H1 (cell line): ENCODE results near the gene MS4A7. TPM values are rescaled to one million over a fixed set of nuclear protein-coding genes. Genes with fewer than 3 reads are reported as not detected.

ENCODE experiments used
- CTCF ChIA-PET: fragments of 300-600 bp; sonication (Branson Sonifier 250); formaldehyde crosslinking; loops from one replicate; lab custom pipeline; 2021; ENCODE audit not compliant: partially characterized antibody; lab: Charles Lee
- POLR2A ChIA-PET: fragments of 300-600 bp; sonication (Branson Sonifier 250); formaldehyde crosslinking; loops from one replicate; lab custom pipeline; 2021; ENCODE audit warnings: inconsistent platforms; ENCODE audit not compliant: partially characterized antibody; lab: Charles Lee
- DNase-seq, 2 experiments: peaks; one replicate each; pipeline versions ENCODE4 v3.0.0 to v3.0.0-alpha.2; 2010 to 2022; ENCODE audit warnings: low spot score in 2 of 2, low read depth in 1 of 2, mixed read lengths in 1 of 2
- FAIRE-seq: peaks from 2 replicates; lab custom pipeline; 2011; peaks lifted over from hg19 to GRCh38; lab: Jason Lieb, UNC
- H2AFZ ChIP-seq: 2 replicates; pipeline ENCODE4 v1.8.1; 2012; ENCODE audit warnings: low read length, inconsistent platforms
- H2AK5ac ChIP-seq: 2 replicates; pipeline ENCODE4 v1.6.1; 2013; ENCODE audit warnings: low read depth, low read length
- H2BK120ac ChIP-seq: replicated peaks from 2 replicates; pipeline ENCODE3; 2013; ENCODE audit warnings: low read depth, low read length, inconsistent platforms
- H2BK12ac ChIP-seq: 2 replicates; pipeline ENCODE4 v1.6.1; 2013; ENCODE audit warnings: low read depth, low read length
- H2BK15ac ChIP-seq: 2 replicates; pipeline ENCODE4 v1.6.1; 2013; ENCODE audit warnings: low read length
- H2BK20ac ChIP-seq: 2 replicates; pipeline ENCODE4 v1.6.1; 2013; ENCODE audit warnings: low read length
- H2BK5ac ChIP-seq: 2 replicates; pipeline ENCODE4 v1.6.1; 2013; ENCODE audit warnings: low read depth, low read length
- H3K14ac ChIP-seq: 2 replicates; pipeline ENCODE4 v1.6.1; 2013; ENCODE audit warnings: inconsistent platforms; ENCODE audit not compliant: insufficient read length
- H3K18ac ChIP-seq: 2 replicates; pipeline ENCODE4 v1.6.1; 2013; ENCODE audit warnings: low read length; ENCODE audit errors: extremely low read depth
- H3K23ac ChIP-seq: 2 replicates; pipeline ENCODE4 v1.6.1; 2013; ENCODE audit warnings: inconsistent platforms; ENCODE audit not compliant: insufficient read length
- H3K23me2 ChIP-seq: 2 replicates; pipeline ENCODE4 v1.6.1; 2013; ENCODE audit warnings: low read depth, low read length
- H3K27ac ChIP-seq: 2 replicates; pipeline ENCODE4 v1.6.1; 2011; ENCODE audit warnings: low read depth, low read length, inconsistent platforms
- H3K27me3 ChIP-seq, 4 experiments: replicated peaks in 1 of 4; 1 replicate in 1 of 4; 2 replicates in 3 of 4; pipeline versions ENCODE4 v1.6.1 to v1.8.1; 2011 to 2013; ENCODE audit warnings: low read length in 3 of 4, mild to moderate bottlenecking in 3 of 4, inconsistent platforms in 2 of 4, mixed read lengths in 2 of 4, moderate library complexity in 1 of 4; ENCODE audit not compliant: control insufficient read depth in 3 of 4, insufficient read depth in 3 of 4; ENCODE audit errors: extremely low read depth in 1 of 4
- H3K36me3 ChIP-seq, 4 experiments: 2 replicates each; pipeline versions ENCODE4 v1.6.1 to v1.8.1; 2011 to 2013; ENCODE audit warnings: mild to moderate bottlenecking in 4 of 4, low read length in 3 of 4, moderate library complexity in 2 of 4, control low read depth in 1 of 4, inconsistent platforms in 1 of 4; ENCODE audit not compliant: insufficient read depth in 4 of 4, control insufficient read depth in 2 of 4
- H3K4ac ChIP-seq: replicated peaks from 2 replicates; pipeline ENCODE3; 2013; ENCODE audit warnings: low read length, low read depth, mixed read lengths, inconsistent platforms; ENCODE audit not compliant: insufficient read length
- H3K4me1 ChIP-seq, 4 experiments: replicated peaks in 1 of 4; 1 replicate in 1 of 4; 2 replicates in 3 of 4; pipeline versions ENCODE4 v1.6.1 to v1.8.1; 2011 to 2013; ENCODE audit warnings: low read length in 3 of 4, inconsistent platforms in 2 of 4, mixed read lengths in 1 of 4; ENCODE audit not compliant: insufficient read depth in 4 of 4, control insufficient read depth in 3 of 4
- H3K4me2 ChIP-seq, 2 experiments: 2 replicates each; pipeline versions ENCODE4 v1.6.1 to v1.8.1; 2011 to 2013; ENCODE audit warnings: low read depth in 2 of 2, low read length in 2 of 2, control low read depth in 1 of 2, inconsistent platforms in 1 of 2, mild to moderate bottlenecking in 1 of 2; ENCODE audit not compliant: insufficient read depth in 1 of 2
- H3K4me3 ChIP-seq, 4 experiments: fragments of 200-600, 300-600 bp in 1 of 4; sonication (generic), shearing (Covaris generic), sonication (Bioruptor Twin) in 1 of 4; 2 replicates each; pipeline versions ENCODE4 v1.5.1 to v1.8.1; 2011 to 2016; ENCODE audit warnings: low read length in 4 of 4, low read depth in 3 of 4, control low read depth in 2 of 4, inconsistent platforms in 2 of 4, mild to moderate bottlenecking in 2 of 4, mixed read lengths in 1 of 4, moderate library complexity in 1 of 4; ENCODE audit not compliant: insufficient read depth in 2 of 4; ENCODE audit errors: extremely low read depth in 1 of 4
- H3K56ac ChIP-seq: replicated peaks from 2 replicates; pipeline ENCODE3; 2013; ENCODE audit warnings: low read depth, mild to moderate bottlenecking, mixed read lengths, low read length, inconsistent platforms; ENCODE audit not compliant: insufficient read length
- H3K79me1 ChIP-seq: 2 replicates; pipeline ENCODE4 v1.6.1; 2013; ENCODE audit warnings: low read depth, low read length, control low read depth
- H3K79me2 ChIP-seq, 2 experiments: 2 replicates each; pipeline versions ENCODE4 v1.6.1 to v1.8.1; 2012 to 2013; ENCODE audit warnings: low read length in 2 of 2, mild to moderate bottlenecking in 2 of 2, inconsistent platforms in 1 of 2; ENCODE audit not compliant: insufficient read depth in 2 of 2, control insufficient read depth in 1 of 2
- H3K9ac ChIP-seq, 4 experiments: replicated peaks in 1 of 4; 1 replicate in 1 of 4; 2 replicates in 3 of 4; pipeline versions ENCODE4 v1.6.1 to v1.8.1; 2011 to 2013; ENCODE audit warnings: low read depth in 3 of 4, low read length in 3 of 4, control low read depth in 2 of 4, mild to moderate bottlenecking in 2 of 4, moderate library complexity in 2 of 4, inconsistent platforms in 1 of 4; ENCODE audit errors: extremely low read depth in 1 of 4
- H3K9me3 ChIP-seq, 2 experiments: 2 replicates each; pipeline versions ENCODE4 v1.6.1 to v1.8.1; 2012 to 2013; ENCODE audit warnings: mild to moderate bottlenecking in 2 of 2, moderate library complexity in 2 of 2, control low read depth in 1 of 2, inconsistent platforms in 1 of 2, low read depth in 1 of 2, low read length in 1 of 2, mixed read lengths in 1 of 2; ENCODE audit not compliant: insufficient read depth in 2 of 2
- H4K20me1 ChIP-seq, 2 experiments: replicated peaks in 1 of 2; 2 replicates each; pipeline versions ENCODE3 to v1.8.1; 2011 to 2013; ENCODE audit warnings: inconsistent platforms in 2 of 2, low read length in 2 of 2, mild to moderate bottlenecking in 1 of 2; ENCODE audit not compliant: insufficient read depth in 2 of 2, control insufficient read depth in 1 of 2
- H4K5ac ChIP-seq: 2 replicates; pipeline ENCODE4 v1.6.1; 2013; ENCODE audit warnings: low read length, low read depth, mixed read lengths, inconsistent platforms; ENCODE audit not compliant: insufficient read length
- H4K8ac ChIP-seq: 2 replicates; pipeline ENCODE4 v1.8.0; 2013; ENCODE audit warnings: mild to moderate bottlenecking, moderate library complexity, low read length, inconsistent platforms; ENCODE audit not compliant: insufficient read depth; ENCODE audit errors: extremely low read depth
- H4K91ac ChIP-seq: replicated peaks from 2 replicates; pipeline ENCODE3; 2013; ENCODE audit warnings: low read length, mixed read lengths, inconsistent platforms; ENCODE audit not compliant: insufficient read length
- ASH2L ChIP-seq: fragments of 200-600, 300-600 bp; sonication (generic); IDR thresholded peaks from one replicate; pipeline ENCODE4 v1.7.1; 2017; ENCODE audit warnings: low read length
- CHD2 ChIP-seq: IDR thresholded peaks from 2 replicates; pipeline ENCODE4 v1.6.1; 2012; ENCODE audit warnings: low read length, improper control_type of control experiment
- CREB1 ChIP-seq: IDR thresholded peaks from 2 replicates; pipeline ENCODE4 v1.6.1; 2012; ENCODE audit warnings: inconsistent platforms
- FOSL1 ChIP-seq: IDR thresholded peaks from 2 replicates; pipeline ENCODE4 v1.6.1; 2011; ENCODE audit warnings: mild to moderate bottlenecking, low read depth, low read length, moderate library complexity; ENCODE audit not compliant: insufficient read depth
- GTF2F1 ChIP-seq: IDR thresholded peaks from 2 replicates; pipeline ENCODE4 v1.6.1; 2012; ENCODE audit warnings: low read depth, low read length, improper control_type of control experiment, borderline replicate concordance
- POU5F1 ChIP-seq: IDR thresholded peaks from 2 replicates; pipeline ENCODE4 v1.6.1; 2011; ENCODE audit warnings: low read depth, mild to moderate bottlenecking, low read length, moderate library complexity
- RAD21 ChIP-seq, 2 experiments: IDR thresholded peaks in 1 of 2; conservative IDR thresholded peaks in 1 of 2; 2 replicates each; pipeline ENCODE4 v1.6.1; 2011; ENCODE audit warnings: low read depth in 2 of 2, low read length in 2 of 2, improper control_type of control experiment in 1 of 2, inconsistent platforms in 1 of 2, mild to moderate bottlenecking in 1 of 2, moderate library complexity in 1 of 2
- SP4 ChIP-seq: IDR thresholded peaks from 2 replicates; pipeline ENCODE4 v1.6.1; 2012; ENCODE audit warnings: low read length, inconsistent platforms
- WGBS, 2 experiments: shearing (Covaris generic) in 1 of 2; methylation state at CpG; one replicate each; pipeline versions ENCODE4 v1.1.6 to v1.1.7; 2013 to 2015; ENCODE audit warnings: low lambda C conversion rate in 2 of 2, mixed read lengths in 2 of 2, inconsistent platforms in 1 of 2, low coverage in 1 of 2, missing lambda C conversion rate in 1 of 2; ENCODE audit not compliant: insufficient replicate concordance in 2 of 2, insufficient coverage in 1 of 2, insufficient read length in 1 of 2; ENCODE audit errors: extremely low coverage in 1 of 2, missing lambda C conversion rate in 1 of 2; 5-methylcytosine and 5-hydroxymethylcytosine counted together
- polyA plus RNA-seq, 7 experiments: library from polyadenylated mRNA; depleted of rRNA in 3 of 7; stranded (reverse) in 5 of 7; unstranded in 2 of 7; fragments of >200 nt in 5 of 7; fragments of 200-250 nt in 2 of 7; gene quantifications; 1 replicate in 5 of 7; 2 replicates in 1 of 7; 4 replicates in 1 of 7; pipeline versions ENCODE4 v1.2.1 to v1.2.3, GENCODE V29; 2011 to 2013; ENCODE audit warnings: missing spikeins in 2 of 7, mixed read lengths in 2 of 7
- total RNA-seq: library from RNA; stranded (reverse); fragmentation: NEBNext Ultra II Directional; extraction: Animal tissue kit (Norgen Biotek cat#: 25700); gene quantifications from 2 replicates; pipeline ENCODE4 v1.2.1, GENCODE V29; 2021
- TF ChIP-seq, protein P1 (sequence below): IDR thresholded peaks from 2 replicates; pipeline ENCODE4 v1.6.1; 2011; ENCODE audit warnings: low read depth, mild to moderate bottlenecking, low read length; ENCODE audit not compliant: insufficient read depth
- TF ChIP-seq, protein P2 (sequence below), 3 experiments: IDR thresholded peaks; 1 replicate in 2 of 3; 2 replicates in 1 of 3; pipeline versions ENCODE4 v1.5.1 to v1.6.1; 2011; ENCODE audit warnings: low read length in 3 of 3, mild to moderate bottlenecking in 3 of 3, inconsistent platforms in 2 of 3, low read depth in 1 of 3, moderate library complexity in 1 of 3; ENCODE audit not compliant: insufficient read depth in 1 of 3; ENCODE audit errors: control extremely low read depth in 1 of 3

Gene MS4A7
- total and polyA plus RNA-seq, 2 of the 8 experiments (the other 6 are each of a cell fraction or from before 2014, with no cell fraction given) = not detected

DNA sequence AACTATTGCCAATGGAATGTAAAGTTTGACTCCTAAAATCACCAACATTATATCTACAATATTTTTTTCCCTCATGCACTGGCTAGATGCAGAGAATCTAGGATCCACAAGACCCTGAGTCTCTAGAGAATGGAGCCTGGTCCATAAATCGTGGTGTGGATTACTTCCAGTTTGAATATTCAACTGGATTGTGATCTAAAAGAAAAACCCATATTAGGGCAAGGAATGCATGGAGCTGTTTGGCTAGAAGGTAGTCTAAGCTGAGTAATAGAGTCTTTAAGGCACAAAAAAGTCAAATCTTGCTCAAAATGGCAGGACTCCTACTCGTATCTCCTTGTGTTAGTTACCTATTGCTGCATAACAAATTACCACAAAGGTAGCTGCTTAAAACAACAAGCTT, 41.7 kb downstream of the MS4A7 start:
- WGBS, 2 experiments = 43% methylated on average over 2 of the region's 2 CpGs; no CpG with 5 or more reads in 1 of the 2 experiments
- Histone ChIP-seq H3K18ac (no peak overlapping the region), H3K4me2 (no peak overlapping the region), H3K9me3 (peaks cover 2 to 6% of the 10 kb centered on the region in 2 experiments; a peak in 1 of 4 replicates), H2BK120ac (no peak overlapping the region), H2BK5ac (no peak overlapping the region), H2AFZ (no peak overlapping the region), H2AK5ac (no peak overlapping the region), H4K8ac (no peak overlapping the region), H3K9ac (no peak overlapping the region), H3K27me3 (no peaks in the 10 kb centered on the region), H3K4me3 (no peak overlapping the region), H3K4ac (no peak overlapping the region), H3K36me3 (no peaks in the 10 kb centered on the region), H3K79me1 (no peaks in the 10 kb centered on the region), H2BK12ac (no peak overlapping the region), H3K27ac (no peak overlapping the region), H3K23ac (no peak overlapping the region), H3K56ac (no peak overlapping the region), H3K79me2 (no peaks in the 10 kb centered on the region), H3K14ac (no peak overlapping the region), H2BK15ac (no peak overlapping the region), H3K4me1 (no peaks in the 10 kb centered on the region), H2BK20ac (no peak overlapping the region), H4K91ac (no peak overlapping the region), H4K20me1 (no peaks in the 10 kb centered on the region), H3K23me2 (no peaks in the 10 kb centered on the region), H4K5ac (no peak overlapping the region)
- TF ChIP-seq RAD21 (IDR thresholded peaks at IDR 0.05 in 1 of 2, conservative IDR thresholded peaks at IDR 0.05 in 1 of 2; ENCODE audit: low read depth in 2 of 2, low read length in 2 of 2) (no peak), SP4 (no peak), CREB1 (no peak), CHD2 (no peak), FOSL1 (no peak), GTF2F1 (no peak), ASH2L (no peak), POU5F1 (no peak)
- TF ChIP-seq, protein P1, sequence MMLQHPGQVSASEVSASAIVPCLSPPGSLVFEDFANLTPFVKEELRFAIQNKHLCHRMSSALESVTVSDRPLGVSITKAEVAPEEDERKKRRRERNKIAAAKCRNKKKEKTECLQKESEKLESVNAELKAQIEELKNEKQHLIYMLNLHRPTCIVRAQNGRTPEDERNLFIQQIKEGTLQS = no peak
- TF ChIP-seq, protein P2, sequence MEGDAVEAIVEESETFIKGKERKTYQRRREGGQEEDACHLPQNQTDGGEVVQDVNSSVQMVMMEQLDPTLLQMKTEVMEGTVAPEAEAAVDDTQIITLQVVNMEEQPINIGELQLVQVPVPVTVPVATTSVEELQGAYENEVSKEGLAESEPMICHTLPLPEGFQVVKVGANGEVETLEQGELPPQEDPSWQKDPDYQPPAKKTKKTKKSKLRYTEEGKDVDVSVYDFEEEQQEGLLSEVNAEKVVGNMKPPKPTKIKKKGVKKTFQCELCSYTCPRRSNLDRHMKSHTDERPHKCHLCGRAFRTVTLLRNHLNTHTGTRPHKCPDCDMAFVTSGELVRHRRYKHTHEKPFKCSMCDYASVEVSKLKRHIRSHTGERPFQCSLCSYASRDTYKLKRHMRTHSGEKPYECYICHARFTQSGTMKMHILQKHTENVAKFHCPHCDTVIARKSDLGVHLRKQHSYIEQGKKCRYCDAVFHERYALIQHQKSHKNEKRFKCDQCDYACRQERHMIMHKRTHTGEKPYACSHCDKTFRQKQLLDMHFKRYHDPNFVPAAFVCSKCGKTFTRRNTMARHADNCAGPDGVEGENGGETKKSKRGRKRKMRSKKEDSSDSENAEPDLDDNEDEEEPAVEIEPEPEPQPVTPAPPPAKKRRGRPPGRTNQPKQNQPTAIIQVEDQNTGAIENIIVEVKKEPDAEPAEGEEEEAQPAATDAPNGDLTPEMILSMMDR (IDR thresholded peaks at IDR 0.05; ENCODE audit: control extremely low read depth in 1 of 3, insufficient read depth in 1 of 3, low read depth in 1 of 3, low read length in 3 of 3) = no peak
- POLR2A ChIA-PET = no interaction called here
- no peak for DNase-seq
- FAIRE-seq = no peak
- CTCF ChIA-PET = interaction anchor here (0.5 to 0.8 kb wide), 2 partner anchors 57 to 345 kb away, joined by 3 to 4 read pairs; no protein-coding TSS in a partner anchor
